MCF 10A (cell line): ENCODE results near the gene ECEL1. TPM values are rescaled to one million over a fixed set of nuclear protein-coding genes. Genes with fewer than 3 reads are reported as not detected.

Experiments
- BruUV-seq: library from RNA; stranded (reverse); fragments of 400-500 nt; replicated peaks from 2 replicates; lab custom pipeline; 2021; lab: Mats Ljungman, UMichigan
- CTCF ChIA-PET: fragments of 300-600 bp; sonication (Branson Sonifier 250); formaldehyde crosslinking; extraction: SDS; loops from one replicate; lab custom pipeline; 2021; ENCODE audit warnings: antibody characterized with exemption, inconsistent platforms; lab: Yijun Ruan, JAX
- POLR2A ChIA-PET: fragments of 300-600, 350-650 bp; sonication (Branson Sonifier 250); formaldehyde crosslinking; extraction: SDS; loops from one replicate; lab custom pipeline; 2020; ENCODE audit warnings: antibody characterized with exemption, inconsistent platforms; lab: Yijun Ruan, JAX
- DNase-seq: peaks from one replicate; pipeline ENCODE4 v3.0.0-alpha.2; 2018; ENCODE audit not compliant: unreplicated experiment
- H3K27ac Mint-ChIP-seq: one replicate; pipeline ENCODE4 v1.8.0; 2022; ENCODE audit warnings: mild to moderate bottlenecking, low read depth, mixed read lengths; ENCODE audit not compliant: unreplicated experiment
- H3K27me3 Mint-ChIP-seq: one replicate; pipeline ENCODE4 v1.8.0; 2022; ENCODE audit warnings: mixed read lengths; ENCODE audit not compliant: insufficient read depth, unreplicated experiment
- H3K36me3 Mint-ChIP-seq: one replicate; pipeline ENCODE4 v1.8.0; 2022; ENCODE audit warnings: mild to moderate bottlenecking, moderate library complexity, mixed read lengths; ENCODE audit not compliant: insufficient read depth, unreplicated experiment
- H3K4me1 Mint-ChIP-seq: one replicate; pipeline ENCODE4 v1.8.0; 2022; ENCODE audit warnings: mixed read lengths; ENCODE audit not compliant: insufficient read depth, unreplicated experiment
- H3K4me3 Mint-ChIP-seq: one replicate; pipeline ENCODE4 v1.8.0; 2022; ENCODE audit warnings: mild to moderate bottlenecking, moderate library complexity, mixed read lengths; ENCODE audit not compliant: unreplicated experiment
- H3K9me3 Mint-ChIP-seq: one replicate; pipeline ENCODE4 v1.8.0; 2022; ENCODE audit warnings: mixed read lengths; ENCODE audit not compliant: unreplicated experiment
- CTCF ChIP-seq: fragments of 200-600 bp; IDR thresholded peaks from one replicate; pipeline ENCODE4 v1.8.0; 2022; ENCODE audit warnings: antibody characterized with exemption, mild to moderate bottlenecking; ENCODE audit not compliant: unreplicated experiment
- intact Hi-C: fragments of 100-400 bp; cut with micrococcal nuclease; formaldehyde crosslinking; loops from 2 replicates; pipeline ENCODE4 v1.14.1; 2022
- total RNA-seq: library from RNA; stranded (reverse); gene quantifications from 2 replicates; pipeline ENCODE4 v1.2.3, GENCODE V29; 2022

ECEL1 gene
- total RNA-seq, 1 experiment from 2014 or later: not detected

- Mint-ChIP-seq H3K27ac (no peak overlapping the region), H3K27me3 (peaks cover 23% of the 10 kb centered on the region), H3K9me3 (no peaks in the 10 kb centered on the region), H3K4me1 (no peaks in the 10 kb centered on the region), H3K4me3 (no peak overlapping the region), H3K36me3 (no peaks in the 10 kb centered on the region)
- POLR2A ChIA-PET: no interaction called here
- no peak for TF ChIP-seq CTCF
- CTCF ChIA-PET: no interaction called here
- intact Hi-C loops: no loop called here
- no peak for DNase-seq
- no TSS peak for BruUV-seq
Measured at GRCh38 chr2:232482301-232483238, 5.1 kb downstream of the ECEL1 start.

- no TSS peak for BruUV-seq
- no peak for TF ChIP-seq CTCF
- H3K4me3 Mint-ChIP-seq: no peak overlapping the region
- no peaks in the 10 kb centered on the region for H3K9me3 Mint-ChIP-seq
- H3K36me3 Mint-ChIP-seq: no peaks in the 10 kb centered on the region
- CTCF ChIA-PET: no interaction called here
- intact Hi-C loops: no loop called here
- no peak for DNase-seq
- POLR2A ChIA-PET: no interaction called here
- no peaks in the 10 kb centered on the region for H3K4me1 Mint-ChIP-seq
- H3K27me3 Mint-ChIP-seq: peaks cover 30% of the 10 kb centered on the region
- H3K27ac Mint-ChIP-seq: no peak overlapping the region
Measured at GRCh38 chr2:232481322-232482140, 6.1 kb downstream of the ECEL1 start.

- no peaks in the 10 kb centered on the region for H3K4me1 Mint-ChIP-seq
Measured at GRCh38 chr2:232480201-232481190, 7.1 kb downstream of the ECEL1 start.

More at GRCh38 chr2:232480201-232481190, 7.1 kb downstream of the ECEL1 start:
- no peak for DNase-seq
- Mint-ChIP-seq H3K4me3 (no peak overlapping the region), H3K27ac (no peak overlapping the region), H3K27me3 (peaks cover 37% of the 10 kb centered on the region), H3K9me3 (no peaks in the 10 kb centered on the region), H3K36me3 (no peaks in the 10 kb centered on the region)
- BruUV-seq: no TSS peak
- ChIA-PET POLR2A (no interaction called here), CTCF (no interaction called here)
- TF ChIP-seq CTCF: no peak
- intact Hi-C loops: no loop called here
